K562 (cell line): Measurements from ENCODE around the gene TYW5. TPM values are rescaled to one million over a fixed set of nuclear protein-coding genes. Genes with fewer than 3 reads are reported as not detected.

ENCODE experiments used
- ATAC-seq: fragments of 200-7000 bp; cut with Tn5 transposase; 3 replicates; pipeline ENCODE4 v1.9.1; 2020; ENCODE audit warnings: moderate library complexity
- BruUV-seq: library from RNA; stranded (reverse); fragments of 400-500 nt; replicated peaks from 2 replicates; lab custom pipeline; 2021; lab: Mats Ljungman, UMichigan
- CTCF ChIA-PET: fragments of 300-600 bp; formaldehyde crosslinking; extraction: SDS; loops from one replicate; lab custom pipeline; 2021; ENCODE audit warnings: low intra/inter-chr PET ratio; lab: Yijun Ruan, JAX
- POLR2A ChIA-PET: fragments of 300-600, 350-650 bp; sonication (Branson Sonifier 250); formaldehyde crosslinking; extraction: SDS; loops from one replicate; lab custom pipeline; 2021; ENCODE audit warnings: antibody characterized with exemption, inconsistent platforms; lab: Yijun Ruan, JAX
- DNase-seq, 4 experiments: peaks; one replicate each; pipeline versions ENCODE4 v3.0.0 to v3.0.0-alpha.2; 2011 to 2018; ENCODE audit warnings: low spot score in 3 of 4, mixed read lengths in 3 of 4; ENCODE audit errors: extremely low read depth in 1 of 4
- FAIRE-seq: peaks from 2 replicates; lab custom pipeline; 2011; peaks lifted over from hg19 to GRCh38; lab: Jason Lieb, UNC
- H2AFZ ChIP-seq: 2 replicates; pipeline ENCODE4 v1.6.0; 2011; ENCODE audit warnings: low read depth, low read length, control low read depth, inconsistent platforms
- H3K27ac ChIP-seq: fragments of 200-600 bp; 3 replicates; pipeline ENCODE4 v1.8.0; 2011; ENCODE audit warnings: low read depth, mild to moderate bottlenecking, control low read depth, inconsistent platforms, low read length, moderate library complexity, mixed read lengths; ENCODE audit errors: extremely low read depth
- H3K27me3 ChIP-seq, 2 experiments: fragments of 300-600 bp in 1 of 2; 2 replicates in 1 of 2; 3 replicates in 1 of 2; pipeline versions ENCODE4 v1.6.0 to v1.8.0; 2011; ENCODE audit warnings: inconsistent platforms in 2 of 2, low read length in 2 of 2, mild to moderate bottlenecking in 1 of 2, mixed read lengths in 1 of 2, moderate library complexity in 1 of 2; ENCODE audit not compliant: control insufficient read depth in 2 of 2, insufficient read depth in 2 of 2
- H3K36me3 ChIP-seq: fragments of 300-600 bp; 3 replicates; pipeline ENCODE4 v1.8.0; 2011; ENCODE audit warnings: mild to moderate bottlenecking, low read length, inconsistent platforms; ENCODE audit not compliant: control insufficient read depth, insufficient read depth
- H3K4me1 ChIP-seq, 2 experiments: fragments of 200-600 bp in 1 of 2; replicated peaks in 1 of 2; 2 replicates in 1 of 2; 3 replicates in 1 of 2; pipeline versions ENCODE4 v1.5.1 to v1.8.0; 2011; ENCODE audit warnings: inconsistent platforms in 2 of 2, low read length in 2 of 2, mild to moderate bottlenecking in 1 of 2, mixed read lengths in 1 of 2, moderate library complexity in 1 of 2; ENCODE audit not compliant: control insufficient read depth in 2 of 2, insufficient read depth in 2 of 2
- H3K4me2 ChIP-seq: 2 replicates; pipeline ENCODE4 v1.6.1; 2011; ENCODE audit warnings: low read length, control low read depth, inconsistent platforms, mixed read lengths; ENCODE audit not compliant: insufficient read depth
- H3K4me3 ChIP-seq: fragments of 200-600 bp; sonication (generic), shearing (Covaris generic); 2 replicates; pipeline ENCODE4 v1.5.1; 2016; ENCODE audit warnings: control low read depth, inconsistent platforms
- H3K79me2 ChIP-seq: fragments of 200-600 bp; 3 replicates; pipeline ENCODE4 v1.8.0; 2011; ENCODE audit warnings: low read length, inconsistent platforms; ENCODE audit not compliant: control insufficient read depth, insufficient read depth
- H3K9ac ChIP-seq, 2 experiments: 2 replicates each; pipeline versions ENCODE4 v1.6.0 to v1.6.1; 2011; ENCODE audit warnings: low read depth in 2 of 2, low read length in 2 of 2, control low read depth in 1 of 2, inconsistent platforms in 1 of 2, mild to moderate bottlenecking in 1 of 2, mixed read lengths in 1 of 2; ENCODE audit not compliant: insufficient read depth in 1 of 2
- H3K9me1 ChIP-seq: one replicate; pipeline ENCODE4 v1.6.0; 2011; ENCODE audit warnings: inconsistent platforms, mild to moderate bottlenecking, low read length, moderate library complexity; ENCODE audit not compliant: control insufficient read depth, insufficient read depth
- H3K9me3 ChIP-seq: replicated peaks from 2 replicates; pipeline ENCODE4 v1.5.1; 2011; ENCODE audit warnings: low read depth, low read length, inconsistent platforms; ENCODE audit not compliant: control insufficient read depth, insufficient read depth
- H4K20me1 ChIP-seq: replicated peaks from 2 replicates; pipeline ENCODE4 v1.6.1; 2011; ENCODE audit warnings: low read length, inconsistent platforms, mixed read lengths; ENCODE audit not compliant: control insufficient read depth, insufficient read depth
- ADNP ChIP-seq: fragments of 200-800 bp; sonication (Bioruptor generic); IDR thresholded peaks from 2 replicates; pipeline ENCODE4 v1.6.1; 2016; ENCODE audit warnings: missing genetic modification characterization, missing compliant biosample characterization
- FOXJ2 ChIP-seq: fragments of 200-800 bp; sonication (Bioruptor generic); IDR thresholded peaks from 2 replicates; pipeline ENCODE4 v1.6.1; 2016; ENCODE audit warnings: missing genetic modification characterization, missing compliant biosample characterization
- FOXO4 ChIP-seq: fragments of 450-650 bp; formaldehyde crosslinking; IDR thresholded peaks from 2 replicates; pipeline ENCODE4 v1.4.0; 2020; ENCODE audit warnings: mild to moderate bottlenecking, moderate library complexity
- HMGXB4 ChIP-seq: sonication (generic); formaldehyde crosslinking; IDR thresholded peaks from 2 replicates; pipeline ENCODE4 v1.8.1; 2023; ENCODE audit warnings: mild to moderate bottlenecking, missing genetic modification reagents
- ZNF280A ChIP-seq: fragments of 450-650 bp; IDR thresholded peaks from 2 replicates; pipeline ENCODE4 v1.6.1; 2018; ENCODE audit warnings: mild to moderate bottlenecking, low read depth; ENCODE audit not compliant: partially characterized antibody
- ZNF431 ChIP-seq: sonication (generic); formaldehyde crosslinking; IDR thresholded peaks from 2 replicates; pipeline ENCODE4 v1.8.0; 2022; ENCODE audit warnings: mild to moderate bottlenecking, missing genetic modification reagents
- ZNF644 ChIP-seq: fragments of 200-800 bp; sonication (Bioruptor generic); IDR thresholded peaks from 2 replicates; pipeline ENCODE4 v1.6.1; 2016; ENCODE audit warnings: low read depth, missing genetic modification characterization, missing compliant biosample characterization
- WGBS: fragments of 100-300 bp; shearing (Covaris generic); methylation state at CpG from one replicate; pipeline ENCODE4 v1.1.6; 2016; ENCODE audit warnings: low coverage, mixed read lengths; ENCODE audit not compliant: insufficient coverage; ENCODE audit errors: missing lambda C conversion rate; 5-methylcytosine and 5-hydroxymethylcytosine counted together
- in situ Hi-C: fragments of 300-500 bp; cut with MboI; formaldehyde crosslinking; loops from 4 replicates; pipeline ENCODE4 v1.15.0; 2018; ENCODE audit warnings: inconsistent platforms, mixed read lengths
- intact Hi-C: fragments of 100-400 bp; cut with micrococcal nuclease; formaldehyde crosslinking; loops from 2 replicates; pipeline ENCODE4 v1.14.2; 2022
- polyA plus RNA-seq, 8 experiments: library from polyadenylated mRNA; depleted of rRNA in 4 of 8; stranded (reverse) in 5 of 8; unstranded in 3 of 8; fragments of >200 nt; fragmentation: Nextera tagmentation in 2 of 8; fragmentation: Illumina TruSeq in 1 of 8; extraction: Ambion mirVana in 2 of 8; extraction: Trizol in 1 of 8; gene quantifications; 2 replicates each; pipeline versions ENCODE4 v1.2.1 to v1.2.3, GENCODE V29; 2011 to 2014; ENCODE audit warnings: inconsistent platforms in 1 of 8, missing spikeins in 1 of 8
- total RNA-seq, 7 experiments: library from RNA; depleted of rRNA in 6 of 7; stranded (reverse); fragments of >200 nt in 6 of 7; fragmentation: Illumina TruSeq in 2 of 7; extraction: Trizol in 2 of 7; gene quantifications; 2 replicates each; pipeline versions ENCODE4 v1.2.1 to v1.2.3, GENCODE V29; 2011 to 2021; ENCODE audit warnings: low replicate concordance in 1 of 7

TYW5 gene
- total and polyA plus RNA-seq, 9 of the 15 experiments (the other 6 are each of a cell fraction or from before 2014, with no cell fraction given) = 3.6 to 7.7 (median 4.6) TPM

GRCh38 chr2:199999166-199999565 is 43.9 kb upstream of the TYW5 start (continued):
- TF ChIP-seq FOXO4 (CRISPR knock-in tag) = no peak
- TF ChIP-seq HMGXB4 (CRISPR knock-in tag) = no peak
- no peak for TF ChIP-seq FOXJ2 (tag)
- no peak for TF ChIP-seq ZNF644 (tag)
- TF ChIP-seq ADNP (tag) = no peak

- CTCF ChIA-PET = no interaction called here
- Histone ChIP-seq H3K79me2 (no peaks in the 10 kb centered on the region), H3K27ac (no peak overlapping the region), H4K20me1 (no peaks in the 10 kb centered on the region), H3K4me3 (no peak overlapping the region), H3K9me3 (no peaks in the 10 kb centered on the region), H3K36me3 (no peaks in the 10 kb centered on the region), H3K4me2 (no peak overlapping the region), H3K9me1 (no peaks in the 10 kb centered on the region), H2AFZ (no peak overlapping the region), H3K27me3 (no peaks in the 10 kb centered on the region), H3K9ac (no peak overlapping the region), H3K4me1 (no peaks in the 10 kb centered on the region)
- no peak for FAIRE-seq
- no TSS peak for BruUV-seq
- ATAC-seq = no peak
- intact Hi-C loops = no loop called here
- in situ Hi-C loops = no loop called here
- POLR2A ChIA-PET = no interaction called here
- 20% methylated on average over 3 of the region's 3 CpGs for WGBS
- no peak for DNase-seq
- TF ChIP-seq ZNF280A = no peak
- TF ChIP-seq ZNF431 (CRISPR knock-in tag) = no peak
Observed at GRCh38 chr2:199997296-199997695, 42.0 kb upstream of the TYW5 start.
